Measurements from ENCODE around the gene ATP6V1G2. TPM values are rescaled to one million over a fixed set of nuclear protein-coding genes. Genes with fewer than 3 reads are reported as not detected.

The ATP6V1G2 gene
- total RNA-seq, 1 donor = 1.1 TPM

Small RNA genes lying within 50 kb of the gene (small RNA-seq; reads per million reads assigned to genes)
- not detected for gene AL663061.1
- gene RF00019 = not detected
- 407 reads per million, percentile 98 among the genes with 10 or more reads in this experiment for gene SNORD117
- not detected for gene SNORD84

Other genes with a start within 250 kb of the ATP6V1G2 start
- gene HLA-B, start 189.4 kb downstream of the ATP6V1G2 start, total RNA-seq = 2,264 TPM
- 15.9 TPM for gene MICA, start 143.0 kb downstream of the ATP6V1G2 start, total RNA-seq
- 15.1 TPM for gene MICB, start 48.5 kb downstream of the ATP6V1G2 start, total RNA-seq
- gene MCCD1, start 17.6 kb downstream of the ATP6V1G2 start, total RNA-seq = not detected
- 571 TPM for gene DDX39B, start 4.6 kb downstream of the ATP6V1G2 start, total RNA-seq
- gene NFKBIL1, start 1.0 kb upstream of the ATP6V1G2 start, total RNA-seq = 33.7 TPM
- gene LTA, start 25.7 kb upstream of the ATP6V1G2 start, total RNA-seq = under 0.01 TPM
- gene TNF, start 29.0 kb upstream of the ATP6V1G2 start, total RNA-seq = 0.27 TPM
- 31.0 TPM for gene LTB, start 35.8 kb upstream of the ATP6V1G2 start, total RNA-seq
- gene LST1, start 39.7 kb upstream of the ATP6V1G2 start, total RNA-seq = 74.9 TPM
- gene NCR3, start 46.4 kb upstream of the ATP6V1G2 start, total RNA-seq = 0.27 TPM
- 66.8 TPM for gene AIF1, start 68.6 kb upstream of the ATP6V1G2 start, total RNA-seq
- gene PRRC2A, start 74.1 kb upstream of the ATP6V1G2 start, total RNA-seq = 117 TPM
- 172 TPM for gene BAG6, start 106.1 kb upstream of the ATP6V1G2 start, total RNA-seq
- 3.8 TPM for gene APOM, start 109.3 kb upstream of the ATP6V1G2 start, total RNA-seq
- 19.1 TPM for gene C6orf47, start 114.2 kb upstream of the ATP6V1G2 start, total RNA-seq
- 16.2 TPM for gene GPANK1, start 118.4 kb upstream of the ATP6V1G2 start, total RNA-seq
- 232 TPM for gene CSNK2B, start 119.5 kb upstream of the ATP6V1G2 start, total RNA-seq
- 7.8 TPM for gene LY6G5B, start 123.4 kb upstream of the ATP6V1G2 start, total RNA-seq
- gene LY6G5C, start 134.5 kb upstream of the ATP6V1G2 start, total RNA-seq = 3.5 TPM
- gene ABHD16A, start 156.7 kb upstream of the ATP6V1G2 start, total RNA-seq = 75.4 TPM
- 0.54 TPM for gene LY6G6F, start 160.3 kb upstream of the ATP6V1G2 start, total RNA-seq
- gene LY6G6D, start 168.7 kb upstream of the ATP6V1G2 start, total RNA-seq = 1.6 TPM
- gene LY6G6C, start 175.1 kb upstream of the ATP6V1G2 start, total RNA-seq = 0.54 TPM
- gene MPIG6B, start 176.8 kb upstream of the ATP6V1G2 start, total RNA-seq = 7.8 TPM
- gene DDAH2, start 182.7 kb upstream of the ATP6V1G2 start, total RNA-seq = 223 TPM
- gene CLIC1, start 189.9 kb upstream of the ATP6V1G2 start, total RNA-seq = 794 TPM
- 32.3 TPM for gene MSH5, start 193.4 kb upstream of the ATP6V1G2 start, total RNA-seq
- 0.27 TPM for gene SAPCD1, start 216.0 kb upstream of the ATP6V1G2 start, total RNA-seq
- 2.4 TPM for gene VWA7, start 230.7 kb upstream of the ATP6V1G2 start, total RNA-seq
- gene VARS1, start 249.1 kb upstream of the ATP6V1G2 start, total RNA-seq = 52.0 TPM